Mesenteric fat pad (tissue), 1 donor: Measurements from ENCODE around the gene SVOPL. TPM values are rescaled to one million over a fixed set of nuclear protein-coding genes. Genes with fewer than 3 reads are reported as not detected.

Experiments used
- DNase-seq: peaks from one replicate; pipeline ENCODE4 v3.0.0-alpha.2; 2020; ENCODE audit warnings: low spot score
- total RNA-seq: library from RNA; stranded (reverse); fragmentation: NEBNext Ultra II Directional; extraction: Animal tissue kit (Norgen Biotek cat#: 25700); gene quantifications from one replicate; pipeline ENCODE4 v1.2.1, GENCODE V29; 2021
- donor health status: DM: yes; HTN: yes; CAD: no.

Gene SVOPL
- total RNA-seq, 1 donor from 2014 or later = not detected

DNA sequence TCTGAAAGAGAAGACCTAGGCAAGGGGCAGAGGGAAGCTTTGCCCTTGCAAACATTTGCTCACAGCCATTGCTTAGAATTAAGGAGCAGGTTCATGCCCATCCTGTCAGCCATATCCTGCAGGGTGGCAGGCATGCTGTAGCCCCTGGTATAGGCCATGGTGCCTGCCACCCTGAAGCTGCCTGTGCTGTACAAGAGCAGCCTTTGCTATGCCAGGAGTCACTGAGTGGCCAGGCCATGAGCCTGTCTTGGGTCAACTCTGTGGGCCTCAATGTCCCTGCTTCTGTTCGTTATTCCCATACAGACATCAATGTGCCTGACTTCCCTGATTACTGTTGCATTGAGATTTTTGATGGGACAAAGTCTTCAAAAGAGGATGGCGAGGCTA is 368 bp upstream of the SVOPL start:
- DNase-seq = peak; percentile 35

- DNase-seq = peak; percentile 75
Observed at GRCh38 chr7:138699661-138700060, 1.5 kb downstream of the SVOPL start.

GRCh38 chr7:138698281-138698680 is 2.9 kb downstream of the SVOPL start:
- peak; percentile 51 for DNase-seq

- no peak for DNase-seq
Observed at GRCh38 chr7:138697535-138698182, 3.5 kb downstream of the SVOPL start.

DNA sequence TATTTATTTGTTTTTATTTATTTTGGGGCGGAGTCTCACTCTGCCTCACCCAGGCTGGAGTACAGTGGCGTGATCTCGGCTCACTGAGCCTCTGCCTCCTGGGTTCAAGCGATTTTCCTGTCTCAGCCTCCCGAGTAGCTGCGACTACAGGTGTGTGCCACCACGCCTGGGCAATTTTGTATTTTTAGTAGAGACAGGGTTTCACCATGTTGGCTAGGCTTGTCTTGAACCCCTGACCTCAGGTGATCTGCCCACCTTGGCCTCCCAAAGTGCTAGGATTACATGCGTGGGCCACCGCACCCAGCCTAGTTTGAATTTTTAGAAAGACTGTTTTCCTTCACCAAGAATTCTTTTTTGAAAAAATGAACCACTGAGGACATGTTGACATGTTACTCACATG is 5.4 kb downstream of the SVOPL start:
- DNase-seq = peak; percentile 53

GRCh38 chr7:138695106-138695505 is 6.1 kb downstream of the SVOPL start:
- DNase-seq = peak; percentile 33

DNA sequence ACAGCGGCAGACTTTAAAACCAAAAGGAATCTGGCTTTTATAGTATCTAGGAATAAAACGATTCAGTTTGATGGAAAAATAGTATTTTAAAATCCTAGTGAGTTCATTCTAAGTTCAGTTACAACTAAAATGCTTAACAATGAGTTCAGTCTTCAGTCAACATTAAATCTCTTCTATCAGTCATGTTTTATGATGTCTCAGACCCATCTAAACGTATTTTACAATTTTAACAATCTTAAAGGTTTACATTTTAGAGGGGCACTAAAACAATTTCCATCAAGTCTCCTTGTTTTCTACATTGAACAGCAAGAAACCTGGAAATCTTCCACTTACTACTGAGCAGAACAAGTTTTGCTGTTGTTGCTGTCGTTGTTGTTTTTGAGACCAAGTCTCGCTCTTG is 10.0 kb downstream of the SVOPL start:
- no peak for DNase-seq

DNA sequence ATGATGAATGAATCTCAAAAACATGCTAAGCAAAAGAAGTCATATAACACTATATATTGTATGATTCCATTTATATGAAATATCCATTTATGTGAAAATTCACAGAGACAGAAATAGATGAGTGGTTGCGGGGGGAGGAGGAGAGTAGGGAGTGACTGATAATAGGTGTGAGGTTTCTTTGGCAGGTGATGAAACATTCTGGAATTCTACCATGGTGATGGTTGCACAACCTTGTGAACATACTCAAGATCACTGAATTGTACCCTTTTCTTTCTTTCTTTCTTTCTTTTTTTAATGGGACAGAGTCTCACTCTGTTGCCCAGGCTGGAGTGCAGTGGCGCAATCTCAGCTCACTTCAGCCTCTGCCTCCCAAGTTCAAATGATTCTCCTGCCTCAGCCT is 10.7 kb downstream of the SVOPL start:
- no peak for DNase-seq

- peak; percentile 12 for DNase-seq
Observed at GRCh38 chr7:138688037-138688436, 13.1 kb downstream of the SVOPL start.

- no peak for DNase-seq
Observed at GRCh38 chr7:138684340-138684739, 16.8 kb downstream of the SVOPL start.

GRCh38 chr7:138679793-138680192 is 21.4 kb downstream of the SVOPL start:
- DNase-seq = no peak

DNA sequence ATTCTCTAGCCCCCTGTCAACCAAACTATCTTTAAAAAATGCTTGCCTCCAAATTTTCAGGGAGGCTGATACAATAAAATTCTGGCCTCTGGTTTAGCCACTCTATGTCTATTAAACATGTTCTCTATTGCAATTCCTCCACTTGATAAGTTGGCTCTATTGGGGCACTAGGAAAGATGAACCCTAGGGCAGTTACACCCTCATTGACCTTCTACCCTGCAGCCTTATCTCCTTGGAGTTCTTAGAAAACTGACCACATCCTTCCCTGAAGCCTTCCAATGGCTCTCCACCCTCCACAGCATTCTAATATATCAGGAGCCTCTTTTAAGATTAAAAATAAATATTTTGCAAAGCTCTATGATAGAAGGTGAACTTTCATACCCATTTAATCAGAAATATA is 30.6 kb downstream of the SVOPL start:
- DNase-seq = no peak

DNA sequence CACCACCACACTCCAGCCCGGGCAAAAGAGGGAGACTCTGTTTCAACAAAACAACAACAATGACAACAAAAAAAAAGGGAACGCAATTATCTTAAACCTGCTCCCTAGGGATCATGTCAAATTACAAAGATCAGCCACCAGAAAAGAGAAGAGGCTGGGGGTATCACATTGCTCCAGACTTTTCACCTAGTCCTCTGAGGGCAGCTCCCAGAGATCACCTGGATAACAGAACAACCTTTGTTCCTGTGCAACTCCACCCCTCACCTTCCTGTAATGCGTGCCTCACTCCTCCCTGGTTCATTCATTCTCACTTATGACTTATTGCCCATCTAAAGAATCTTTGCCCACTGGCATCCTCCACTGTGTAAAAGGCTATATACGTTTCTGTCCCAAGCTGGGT is 31.8 kb downstream of the SVOPL start:
- no peak for DNase-seq

GRCh38 chr7:138668946-138669345 is 32.2 kb downstream of the SVOPL start:
- DNase-seq = peak; percentile 22

DNA sequence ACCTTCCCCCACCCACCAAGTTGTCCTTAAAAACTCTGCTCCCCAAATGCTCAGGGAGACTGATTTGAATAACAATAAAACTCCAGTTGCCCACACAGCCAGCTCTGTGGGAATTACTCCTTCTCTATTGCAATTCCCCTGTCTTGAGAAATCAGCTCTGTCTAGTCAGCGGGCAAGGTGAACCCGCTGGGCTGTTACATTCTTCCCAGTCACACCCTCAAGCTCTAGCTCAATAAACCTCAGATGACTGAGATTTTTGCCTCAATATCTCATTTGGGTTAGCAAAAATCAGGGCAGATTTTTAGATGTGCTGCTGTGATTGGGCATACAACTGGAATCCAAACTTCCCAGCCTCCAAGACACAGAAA is 32.9 kb downstream of the SVOPL start:
- peak; percentile 18 for DNase-seq

- no peak for DNase-seq
Observed at GRCh38 chr7:138667535-138668228, 33.5 kb downstream of the SVOPL start.

- no peak for DNase-seq
Observed at GRCh38 chr7:138666385-138666784, 34.8 kb downstream of the SVOPL start.

GRCh38 chr7:138665669-138666140 is 35.5 kb downstream of the SVOPL start:
- peak; percentile 35 for DNase-seq

GRCh38 chr7:138665249-138665648 is 35.9 kb downstream of the SVOPL start:
- no peak for DNase-seq

DNA sequence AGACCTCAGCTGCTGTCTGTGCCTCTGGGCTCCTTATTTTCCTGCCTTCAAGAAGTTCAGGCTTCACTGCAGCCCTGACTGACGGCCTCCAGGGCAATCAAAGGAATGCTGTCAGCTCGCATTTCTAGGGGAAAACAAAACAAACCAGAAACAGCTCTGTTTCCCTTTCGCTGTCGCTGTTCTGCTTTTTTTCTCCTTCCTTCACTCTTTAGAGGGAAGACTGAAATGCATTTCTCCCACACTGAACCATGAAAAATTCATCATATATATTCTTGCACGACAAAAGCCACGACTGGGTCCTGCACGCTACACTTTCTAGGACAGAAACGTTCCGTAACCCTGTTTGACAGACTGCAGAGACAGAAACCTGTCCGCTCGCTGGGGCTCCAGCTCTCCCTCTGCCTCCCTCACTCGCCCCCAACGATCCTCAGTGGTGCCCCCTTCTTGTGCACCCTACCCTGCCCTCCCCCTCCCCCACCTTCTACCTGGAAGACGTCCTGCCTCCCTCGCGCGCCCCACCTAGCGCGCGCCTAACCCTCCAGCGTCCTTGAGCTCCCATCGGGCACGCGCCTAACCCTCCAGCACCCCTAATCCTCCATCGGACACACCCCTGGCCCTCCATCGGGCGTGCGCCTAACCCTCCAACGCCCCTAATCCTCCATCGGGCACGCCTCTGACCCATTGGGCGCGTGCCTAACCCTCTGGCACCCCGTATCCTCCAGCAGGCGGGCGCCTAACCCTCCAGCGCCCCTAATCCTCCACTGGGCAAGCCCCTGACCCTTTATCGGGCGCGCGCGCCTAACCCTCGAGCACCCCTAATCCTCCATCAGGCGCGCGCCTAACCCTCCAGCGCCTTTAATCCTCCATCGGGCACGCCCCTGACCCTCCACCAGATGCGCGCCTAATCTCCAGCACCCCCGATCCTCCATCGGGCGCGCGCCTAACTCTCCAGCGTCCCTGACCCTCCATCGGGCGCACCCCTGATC is 37.1 kb downstream of the SVOPL start:
- peak; percentile 51 for DNase-seq

DNA sequence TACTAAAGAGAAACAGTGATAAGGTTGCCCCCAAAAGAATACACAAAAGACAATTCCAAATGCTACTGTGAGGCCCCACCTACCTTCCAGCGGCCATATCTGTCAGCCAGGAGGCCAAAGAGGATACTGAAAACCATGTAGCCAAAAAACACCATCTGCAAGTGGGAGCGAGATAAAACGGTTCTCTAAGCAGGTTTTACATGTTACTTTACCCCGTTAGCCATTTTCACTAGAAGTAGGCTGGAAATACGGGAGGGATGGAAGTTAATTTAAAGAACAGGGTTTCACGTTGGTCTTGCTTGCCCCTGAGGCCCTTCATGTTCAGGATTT is 38.2 kb downstream of the SVOPL start:
- no peak for DNase-seq
